HepG2 (cell line): ENCODE measurements around the gene LTA. TPM values are rescaled to one million over a fixed set of nuclear protein-coding genes. Genes with fewer than 3 reads are reported as not detected.

Experiments
- DMAP1 ChIP-seq: IDR thresholded peaks from 2 replicates; pipeline ENCODE4 v1.6.1; 2016
- HMGXB3 ChIP-seq: sonication (generic); formaldehyde crosslinking; IDR thresholded peaks from 2 replicates; pipeline ENCODE4 v1.4.0; 2020; ENCODE audit warnings: missing genetic modification reagents, borderline replicate concordance
- REXO4 ChIP-seq: sonication (generic); formaldehyde crosslinking; IDR thresholded peaks from 2 replicates; pipeline ENCODE4 v1.8.0; 2022; ENCODE audit warnings: missing genetic modification reagents, mild to moderate bottlenecking, borderline replicate concordance
- RFX1 ChIP-seq: fragments of 450-650 bp; IDR thresholded peaks from 2 replicates; pipeline ENCODE4 v1.6.1; 2017
- RXRB ChIP-seq: IDR thresholded peaks from 2 replicates; pipeline ENCODE4 v1.6.1; 2016; ENCODE audit warnings: borderline replicate concordance, missing genetic modification reagents, missing compliant biosample characterization
- SAP130 ChIP-seq: IDR thresholded peaks from 2 replicates; pipeline ENCODE4 v1.6.1; 2016; ENCODE audit warnings: low read depth
- SP140L ChIP-seq: sonication (generic); formaldehyde crosslinking; IDR thresholded peaks from 2 replicates; pipeline ENCODE4 v1.4.0; 2020; ENCODE audit warnings: missing genetic modification reagents, borderline replicate concordance
- TIGD3 ChIP-seq: sonication (generic); formaldehyde crosslinking; IDR thresholded peaks from 2 replicates; pipeline ENCODE4 v1.5.1; 2020; ENCODE audit warnings: mild to moderate bottlenecking, missing genetic modification reagents, borderline replicate concordance
- ZNF232 ChIP-seq: sonication (generic); formaldehyde crosslinking; IDR thresholded peaks from 2 replicates; pipeline ENCODE4 v1.4.0; 2020; ENCODE audit warnings: missing genetic modification reagents, borderline replicate concordance
- ZNF512B ChIP-seq: sonication (generic); formaldehyde crosslinking; IDR thresholded peaks from 2 replicates; pipeline ENCODE4 v1.5.1; 2020; ENCODE audit warnings: missing genetic modification reagents, mild to moderate bottlenecking, borderline replicate concordance
- ZNF737 ChIP-seq: sonication (generic); formaldehyde crosslinking; IDR thresholded peaks from 2 replicates; pipeline ENCODE4 v1.5.0; 2020; ENCODE audit warnings: missing genetic modification reagents, mild to moderate bottlenecking, borderline replicate concordance
- ZNF839 ChIP-seq: sonication (generic); formaldehyde crosslinking; IDR thresholded peaks from 2 replicates; pipeline ENCODE4 v1.4.0; 2020; ENCODE audit warnings: missing genetic modification reagents, mild to moderate bottlenecking, borderline replicate concordance
- polyA plus RNA-seq, 8 experiments: library from polyadenylated mRNA; depleted of rRNA in 3 of 8; stranded (reverse) in 7 of 8; unstranded in 1 of 8; fragments of >200 nt; fragmentation: Illumina TruSeq in 4 of 8; extraction: Trizol in 4 of 8; gene quantifications; 2 replicates each; pipeline versions ENCODE4 v1.2.1 to v1.2.3, GENCODE V29; 2011 to 2016; ENCODE audit warnings: low read depth in 4 of 8, missing spikeins in 1 of 8, mixed read lengths in 1 of 8; ENCODE audit not compliant: insufficient read depth in 1 of 8
- total RNA-seq, 5 experiments: library from RNA; depleted of rRNA; stranded (reverse); fragments of >200 nt; fragmentation: Illumina TruSeq; extraction: Trizol; gene quantifications; 2 replicates each; pipeline ENCODE4 v1.2.3, GENCODE V29; 2016; ENCODE audit warnings: low read depth in 1 of 5

The LTA gene
- total and polyA plus RNA-seq, 2 of the 13 experiments (the other 11 are each of a cell fraction or from before 2014, with no cell fraction given) = 0.09 TPM; not detected in 1

GRCh38 chr6:31569861-31570536, 2.1 kb upstream of the LTA start (continued):
- TF ChIP-seq HMGXB3 = no peak
- TF ChIP-seq TIGD3 (CRISPR knock-in tag) = no peak
- no peak for TF ChIP-seq REXO4 (CRISPR knock-in tag)
- TF ChIP-seq ZNF232 (CRISPR knock-in tag) = no peak
- no peak for TF ChIP-seq DMAP1 (CRISPR knock-in tag)
- no peak for TF ChIP-seq SAP130 (CRISPR knock-in tag)
- TF ChIP-seq SP140L (CRISPR knock-in tag) = no peak
- no peak for TF ChIP-seq ZNF737
- TF ChIP-seq ZNF839 = no peak
- TF ChIP-seq RFX1 = no peak
- no peak for TF ChIP-seq RXRB (CRISPR knock-in tag)
- TF ChIP-seq ZNF512B = no peak
